HCT116 (cell line): Measurements from ENCODE around the gene FBXW4. TPM values are rescaled to one million over a fixed set of nuclear protein-coding genes. Genes with fewer than 3 reads are reported as not detected.

Source experiments
- ATAC-seq: fragments of 200-7000 bp; cut with Tn5 transposase; 2 replicates; pipeline ENCODE4 v1.9.1; 2020; ENCODE audit warnings: mild to moderate bottlenecking, moderate library complexity
- BruUV-seq: library from RNA; stranded (reverse); fragments of 400-500 nt; replicated peaks from 2 replicates; lab custom pipeline; 2021; lab: Mats Ljungman, UMichigan
- CTCF ChIA-PET: fragments of 300-600 bp; sonication (Branson Sonifier 250); formaldehyde crosslinking; loops from one replicate; lab custom pipeline; 2021; ENCODE audit warnings: antibody characterized with exemption; lab: Charles Lee
- POLR2A ChIA-PET: fragments of 300-600, 350-600 bp; sonication (Branson Sonifier 250); formaldehyde crosslinking; loops from one replicate; lab custom pipeline; 2021; ENCODE audit warnings: antibody characterized with exemption; lab: Charles Lee
- RAD21 ChIA-PET, 2 experiments: fragments of 300-600 bp; sonication (Branson Sonifier 250); formaldehyde crosslinking; loops; one replicate each; lab custom pipeline; 2023; ENCODE audit warnings: low total read pairs in 2 of 2; ENCODE audit not compliant: uncharacterized antibody in 2 of 2, unreplicated experiment in 2 of 2, low non-redundant PET in 1 of 2; lab: Charles Lee
- DNase-seq: peaks from one replicate; pipeline ENCODE4 v3.0.0-alpha.2; 2010; ENCODE audit warnings: low read depth, low spot score
- H2AFZ ChIP-seq: fragments of 200-600 bp; shearing (Covaris generic), sonication (generic); 2 replicates; pipeline ENCODE4 v1.6.1; 2017; ENCODE audit warnings: low read depth, mixed run types, mixed read lengths, antibody characterized with exemption, low read length; ENCODE audit not compliant: poor library complexity, severe bottlenecking
- H3K27ac ChIP-seq: 2 replicates; pipeline ENCODE4 v1.5.1; 2012; ENCODE audit warnings: low read depth, low read length
- H3K27me3 ChIP-seq: fragments of 200-600 bp; sonication (generic); 2 replicates; pipeline ENCODE4 v1.6.1; 2016; ENCODE audit warnings: mixed run types, low read length, mixed read lengths; ENCODE audit not compliant: insufficient read depth
- H3K36me3 ChIP-seq, 2 experiments: fragments of 200-500 bp in 1 of 2; fragments of 200-600 bp in 1 of 2; sonication (Bioruptor generic) in 1 of 2; sonication (generic) in 1 of 2; 2 replicates each; pipeline versions ENCODE4 v1.5.1 to v1.6.1; 2014 to 2016; ENCODE audit warnings: low read length in 2 of 2, inconsistent platforms in 1 of 2, mixed read lengths in 1 of 2, mixed run types in 1 of 2; ENCODE audit not compliant: insufficient read depth in 2 of 2, control insufficient read depth in 1 of 2
- H3K4me1 ChIP-seq, 2 experiments: fragments of 200-600 bp in 1 of 2; sonication (generic) in 1 of 2; 2 replicates each; pipeline versions ENCODE4 v1.5.1 to v1.6.1; 2012 to 2017; ENCODE audit warnings: low read length in 2 of 2, inconsistent platforms in 1 of 2, mild to moderate bottlenecking in 1 of 2, mixed read lengths in 1 of 2, mixed run types in 1 of 2, moderate library complexity in 1 of 2; ENCODE audit not compliant: insufficient read depth in 2 of 2, control insufficient read depth in 1 of 2
- H3K4me2 ChIP-seq: fragments of 200-600 bp; sonication (generic); 2 replicates; pipeline ENCODE4 v1.6.1; 2017; ENCODE audit warnings: mixed run types, low read length, mixed read lengths
- H3K4me3 ChIP-seq, 2 experiments: fragments of 200-600 bp in 1 of 2; sonication (generic) in 1 of 2; replicated peaks in 1 of 2; 2 replicates each; pipeline ENCODE4 v1.5.1; 2011 to 2016; ENCODE audit warnings: low read length in 2 of 2, control low read depth in 1 of 2, low read depth in 1 of 2, mild to moderate bottlenecking in 1 of 2, mixed read lengths in 1 of 2, mixed run types in 1 of 2
- H3K79me2 ChIP-seq: fragments of 200-600 bp; sonication (generic); 2 replicates; pipeline ENCODE4 v1.6.1; 2017; ENCODE audit warnings: mild to moderate bottlenecking, mixed run types, low read length, moderate library complexity, mixed read lengths; ENCODE audit not compliant: insufficient read depth
- H3K9ac ChIP-seq: fragments of 200-600 bp; sonication (generic); 2 replicates; pipeline ENCODE4 v1.6.1; 2016; ENCODE audit warnings: low read length, mixed read lengths
- H3K9me2 ChIP-seq: fragments of 200-600 bp; sonication (generic), shearing (Covaris generic); 2 replicates; pipeline ENCODE4 v1.6.1; 2017; ENCODE audit warnings: mixed run types, mild to moderate bottlenecking, moderate library complexity; ENCODE audit not compliant: insufficient read depth
- H3K9me3 ChIP-seq, 2 experiments: fragments of 200-500 bp in 1 of 2; fragments of 200-600 bp in 1 of 2; sonication (Bioruptor generic) in 1 of 2; sonication (generic) in 1 of 2; 2 replicates each; pipeline ENCODE4 v1.6.1; 2014 to 2017; ENCODE audit warnings: low read length in 2 of 2, mixed read lengths in 2 of 2, inconsistent platforms in 1 of 2, low read depth in 1 of 2, mild to moderate bottlenecking in 1 of 2, mixed run types in 1 of 2, moderate library complexity in 1 of 2; ENCODE audit not compliant: control insufficient read depth in 1 of 2, insufficient read depth in 1 of 2
- H4K20me1 ChIP-seq: fragments of 200-600 bp; sonication (generic), shearing (Covaris generic); 2 replicates; pipeline ENCODE4 v1.6.1; 2017; ENCODE audit warnings: mixed run types, mild to moderate bottlenecking, moderate library complexity; ENCODE audit not compliant: insufficient read depth
- CBX3 ChIP-seq: IDR thresholded peaks from 2 replicates; pipeline ENCODE4 v1.6.1; 2012; ENCODE audit warnings: low read depth
- CEBPB ChIP-seq: IDR thresholded peaks from 2 replicates; pipeline ENCODE4 v1.6.1; 2012; ENCODE audit warnings: low read depth
- EGR1 ChIP-seq: IDR thresholded peaks from 2 replicates; pipeline ENCODE4 v1.6.1; 2012; ENCODE audit warnings: low read depth
- EZH2phosphoT487 ChIP-seq: fragments of 200-600 bp; IDR thresholded peaks from 2 replicates; pipeline ENCODE4 v1.6.1; 2018; ENCODE audit warnings: antibody characterized with exemption, borderline replicate concordance
- JUND ChIP-seq: IDR thresholded peaks from 2 replicates; pipeline ENCODE4 v1.6.1; 2012
- POLR2A ChIP-seq: IDR thresholded peaks from 2 replicates; pipeline ENCODE4 v1.7.0; 2011; ENCODE audit warnings: borderline replicate concordance; ENCODE audit not compliant: insufficient read depth, insufficient read length; ENCODE audit errors: extremely low read depth
- POLR2AphosphoS5 ChIP-seq: IDR thresholded peaks from 2 replicates; pipeline ENCODE4 v1.6.1; 2011; ENCODE audit warnings: mild to moderate bottlenecking, low read depth, low read length, moderate library complexity
- RAD21 ChIP-seq: IDR thresholded peaks from 2 replicates; pipeline ENCODE4 v1.6.1; 2012; ENCODE audit warnings: low read depth, mild to moderate bottlenecking
- SRF ChIP-seq: IDR thresholded peaks from 2 replicates; pipeline ENCODE4 v1.6.1; 2012; ENCODE audit warnings: low read depth
- TCF7L2 ChIP-seq: IDR thresholded peaks from 2 replicates; pipeline ENCODE4 v1.7.0; 2011; ENCODE audit warnings: borderline replicate concordance, inconsistent platforms; ENCODE audit not compliant: insufficient read depth, insufficient read length; ENCODE audit errors: extremely low read depth
- YY1 ChIP-seq: IDR thresholded peaks from 2 replicates; pipeline ENCODE4 v1.6.1; 2011; ENCODE audit warnings: low read length, low read depth, moderate library complexity, mild to moderate bottlenecking; ENCODE audit not compliant: insufficient replicate concordance; ENCODE audit errors: extremely low read depth
- ZFX ChIP-seq: fragments of 450-650 bp; IDR thresholded peaks from 2 replicates; pipeline ENCODE4 v1.6.1; 2017
- ZNF274 ChIP-seq: fragments of 200-500 bp; sonication (Bioruptor generic); IDR thresholded peaks from 2 replicates; pipeline ENCODE4 v1.6.1; 2014; ENCODE audit warnings: mild to moderate bottlenecking, low read depth, low read length, inconsistent platforms
- intact Hi-C: fragments of 100-400 bp; cut with micrococcal nuclease; formaldehyde crosslinking; loops from 2 replicates; pipeline ENCODE4 v1.10.0; 2022
- total RNA-seq: library from RNA; stranded (reverse); gene quantifications from one replicate; pipeline ENCODE4 v1.2.1, GENCODE V29; 2021; ENCODE audit not compliant: unreplicated experiment
- TF ChIP-seq, protein P1 (sequence below): IDR thresholded peaks from 2 replicates; pipeline ENCODE4 v1.6.1; 2012
- TF ChIP-seq, protein P2 (sequence below): IDR thresholded peaks from 2 replicates; pipeline ENCODE4 v1.6.1; 2011; ENCODE audit warnings: mild to moderate bottlenecking, low read length, moderate library complexity; ENCODE audit not compliant: insufficient replicate concordance; ENCODE audit errors: extremely low read depth
- TF ChIP-seq, protein P3 (sequence below): IDR thresholded peaks from 2 replicates; pipeline ENCODE4 v1.6.1; 2012; ENCODE audit warnings: low read depth

The FBXW4 gene
- total RNA-seq, 1 experiment from 2014 or later, result 35.3 TPM

DNA sequence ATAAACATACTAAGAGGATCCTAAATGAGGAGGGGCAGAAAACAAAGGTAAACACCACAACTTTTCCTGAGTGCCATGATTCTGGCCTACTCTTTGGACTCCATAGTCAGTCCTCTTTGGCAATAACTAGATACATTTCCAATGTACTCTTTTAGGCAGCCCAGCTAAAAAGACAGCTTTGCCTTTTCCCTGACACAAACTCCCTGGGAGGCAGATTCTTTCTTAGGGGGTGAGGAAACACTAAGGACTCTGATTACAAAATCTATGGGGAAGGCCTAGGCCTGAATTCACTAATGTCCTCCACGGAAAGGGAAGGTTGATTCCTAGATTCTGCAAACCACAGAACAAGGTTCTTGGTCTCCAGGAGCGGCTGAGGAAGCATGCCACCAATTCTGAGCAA, 25.8 kb downstream of the FBXW4 start:
- Histone ChIP-seq H3K36me3 (peaks cover 0 to 25% of the 10 kb centered on the region in 2 experiments; a peak in 2 of 4 replicates), H3K79me2 (no peaks in the 10 kb centered on the region), H4K20me1 (no peaks in the 10 kb centered on the region), H3K4me1 (no peaks in the 10 kb centered on the region), H3K27me3 (no peaks in the 10 kb centered on the region), H2AFZ (no peak overlapping the region), H3K9me2 (no peaks in the 10 kb centered on the region), H3K9me3 (no peaks in the 10 kb centered on the region), H3K4me2 (no peak overlapping the region), H3K9ac (no peak overlapping the region), H3K4me3 (no peak overlapping the region), H3K27ac (no peak overlapping the region)
- TF ChIP-seq POLR2A (no peak), RAD21 (no peak)
- TF ChIP-seq, protein P1, sequence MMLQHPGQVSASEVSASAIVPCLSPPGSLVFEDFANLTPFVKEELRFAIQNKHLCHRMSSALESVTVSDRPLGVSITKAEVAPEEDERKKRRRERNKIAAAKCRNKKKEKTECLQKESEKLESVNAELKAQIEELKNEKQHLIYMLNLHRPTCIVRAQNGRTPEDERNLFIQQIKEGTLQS, result no peak
- CTCF ChIA-PET, result no interaction called here
- BruUV-seq, result no TSS peak
- ATAC-seq, result no peak
- RAD21 ChIA-PET, result no interaction called here
- no peak for DNase-seq
- intact Hi-C loops, result no loop called here
- POLR2A ChIA-PET, result no interaction called here

DNA sequence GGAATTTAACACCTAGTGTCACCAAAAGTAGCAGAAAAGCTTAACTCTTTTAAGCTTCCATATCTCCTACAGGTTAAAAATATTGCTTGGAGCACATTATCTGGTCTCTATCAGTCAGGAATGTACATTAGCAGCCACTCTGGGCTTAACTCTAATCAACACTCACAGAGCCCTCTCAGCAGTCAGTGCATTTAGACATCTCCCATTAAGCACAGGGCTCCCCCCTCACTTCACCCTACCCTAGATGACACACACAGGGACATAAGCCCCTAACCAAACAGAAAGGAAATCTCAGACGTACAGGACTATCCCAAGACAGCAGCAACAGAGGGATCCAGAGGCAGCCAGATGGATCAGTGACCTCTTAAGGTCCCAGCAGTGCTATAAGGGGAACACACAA, 26.4 kb downstream of the FBXW4 start:
- ChIA-PET CTCF (no interaction called here), POLR2A (no interaction called here), RAD21 (no interaction called here)
- Histone ChIP-seq H3K79me2 (no peaks in the 10 kb centered on the region), H3K27me3 (no peaks in the 10 kb centered on the region), H3K4me2 (no peak overlapping the region), H3K4me1 (no peaks in the 10 kb centered on the region), H3K27ac (no peak overlapping the region), H3K36me3 (peaks cover 0 to 25% of the 10 kb centered on the region in 2 experiments; a peak in 2 of 4 replicates), H3K9ac (no peak overlapping the region), H3K9me3 (no peaks in the 10 kb centered on the region), H3K9me2 (no peaks in the 10 kb centered on the region), H2AFZ (no peak overlapping the region), H3K4me3 (no peak overlapping the region), H4K20me1 (no peaks in the 10 kb centered on the region)
- no peak for ATAC-seq
- no peak for DNase-seq
- intact Hi-C loops, result no loop called here
- no TSS peak for BruUV-seq
- no peak for TF ChIP-seq TCF7L2
- no peak for TF ChIP-seq CEBPB
- TF ChIP-seq SRF, result no peak
- TF ChIP-seq EZH2phosphoT487, result no peak
- TF ChIP-seq, protein P2, sequence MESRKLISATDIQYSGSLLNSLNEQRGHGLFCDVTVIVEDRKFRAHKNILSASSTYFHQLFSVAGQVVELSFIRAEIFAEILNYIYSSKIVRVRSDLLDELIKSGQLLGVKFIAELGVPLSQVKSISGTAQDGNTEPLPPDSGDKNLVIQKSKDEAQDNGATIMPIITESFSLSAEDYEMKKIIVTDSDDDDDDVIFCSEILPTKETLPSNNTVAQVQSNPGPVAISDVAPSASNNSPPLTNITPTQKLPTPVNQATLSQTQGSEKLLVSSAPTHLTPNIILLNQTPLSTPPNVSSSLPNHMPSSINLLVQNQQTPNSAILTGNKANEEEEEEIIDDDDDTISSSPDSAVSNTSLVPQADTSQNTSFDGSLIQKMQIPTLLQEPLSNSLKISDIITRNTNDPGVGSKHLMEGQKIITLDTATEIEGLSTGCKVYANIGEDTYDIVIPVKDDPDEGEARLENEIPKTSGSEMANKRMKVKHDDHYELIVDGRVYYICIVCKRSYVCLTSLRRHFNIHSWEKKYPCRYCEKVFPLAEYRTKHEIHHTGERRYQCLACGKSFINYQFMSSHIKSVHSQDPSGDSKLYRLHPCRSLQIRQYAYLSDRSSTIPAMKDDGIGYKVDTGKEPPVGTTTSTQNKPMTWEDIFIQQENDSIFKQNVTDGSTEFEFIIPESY, result no peak
- no peak for TF ChIP-seq YY1
- no peak for TF ChIP-seq ZNF274
- TF ChIP-seq POLR2AphosphoS5, result no peak
- TF ChIP-seq, protein P3, sequence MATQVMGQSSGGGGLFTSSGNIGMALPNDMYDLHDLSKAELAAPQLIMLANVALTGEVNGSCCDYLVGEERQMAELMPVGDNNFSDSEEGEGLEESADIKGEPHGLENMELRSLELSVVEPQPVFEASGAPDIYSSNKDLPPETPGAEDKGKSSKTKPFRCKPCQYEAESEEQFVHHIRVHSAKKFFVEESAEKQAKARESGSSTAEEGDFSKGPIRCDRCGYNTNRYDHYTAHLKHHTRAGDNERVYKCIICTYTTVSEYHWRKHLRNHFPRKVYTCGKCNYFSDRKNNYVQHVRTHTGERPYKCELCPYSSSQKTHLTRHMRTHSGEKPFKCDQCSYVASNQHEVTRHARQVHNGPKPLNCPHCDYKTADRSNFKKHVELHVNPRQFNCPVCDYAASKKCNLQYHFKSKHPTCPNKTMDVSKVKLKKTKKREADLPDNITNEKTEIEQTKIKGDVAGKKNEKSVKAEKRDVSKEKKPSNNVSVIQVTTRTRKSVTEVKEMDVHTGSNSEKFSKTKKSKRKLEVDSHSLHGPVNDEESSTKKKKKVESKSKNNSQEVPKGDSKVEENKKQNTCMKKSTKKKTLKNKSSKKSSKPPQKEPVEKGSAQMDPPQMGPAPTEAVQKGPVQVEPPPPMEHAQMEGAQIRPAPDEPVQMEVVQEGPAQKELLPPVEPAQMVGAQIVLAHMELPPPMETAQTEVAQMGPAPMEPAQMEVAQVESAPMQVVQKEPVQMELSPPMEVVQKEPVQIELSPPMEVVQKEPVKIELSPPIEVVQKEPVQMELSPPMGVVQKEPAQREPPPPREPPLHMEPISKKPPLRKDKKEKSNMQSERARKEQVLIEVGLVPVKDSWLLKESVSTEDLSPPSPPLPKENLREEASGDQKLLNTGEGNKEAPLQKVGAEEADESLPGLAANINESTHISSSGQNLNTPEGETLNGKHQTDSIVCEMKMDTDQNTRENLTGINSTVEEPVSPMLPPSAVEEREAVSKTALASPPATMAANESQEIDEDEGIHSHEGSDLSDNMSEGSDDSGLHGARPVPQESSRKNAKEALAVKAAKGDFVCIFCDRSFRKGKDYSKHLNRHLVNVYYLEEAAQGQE, result no peak
- TF ChIP-seq ZFX, result no peak
- TF ChIP-seq JUND, result no peak
- TF ChIP-seq EGR1, result no peak
- no peak for TF ChIP-seq POLR2A
- no peak for TF ChIP-seq CBX3
